ENCODE results near the gene NRXN2. TPM values are rescaled to one million over a fixed set of nuclear protein-coding genes. Genes with fewer than 3 reads are reported as not detected.

The NRXN2 gene
- polyA plus RNA-seq, 1 of the 3 experiments (the other 2 are of a cell fraction) = 0.15 TPM

- POLR2A ChIA-PET = no interaction called here
- peaks cover 11 to 19% of the 10 kb centered on the region in 2 experiments; a peak in 3 of 4 replicates for H3K4me1 ChIP-seq (ENCODE audit: control insufficient read depth in 1 of 2, insufficient read depth in 2 of 2, low read depth in 1 of 2, low read length in 1 of 2)
- H3K79me2 ChIP-seq (ENCODE audit: insufficient read depth) = peaks cover 46% of the 10 kb centered on the region; the same call in 1 of the 2 replicates
- WGBS (ENCODE audit: low lambda C conversion rate) = 98% methylated on average over 26 of the region's 42 CpGs
- H3K27ac ChIP-seq (ENCODE audit: low read depth in 2 of 2, low read length in 1 of 2) = no peak overlapping the region
- no peak for TF ChIP-seq MXI1 (IDR thresholded peaks at IDR 0.05; ENCODE audit: low read depth, low read length)
- no peak for TF ChIP-seq JUND (IDR thresholded peaks at IDR 0.05)
- TF ChIP-seq EP300 (IDR thresholded peaks at IDR 0.05; ENCODE audit: borderline replicate concordance in 1 of 2, low read depth in 1 of 2, low read length in 1 of 2) = no peak
- no peak for TF ChIP-seq SMC3 (IDR thresholded peaks at IDR 0.05; ENCODE audit: low read depth, low read length)
- TF ChIP-seq YY1 (IDR thresholded peaks at IDR 0.05; ENCODE audit: low read depth) = no peak
- no peak for TF ChIP-seq MEF2A (IDR thresholded peaks at IDR 0.05; ENCODE audit: borderline replicate concordance, low read depth)
- TF ChIP-seq ZBTB33 (IDR thresholded peaks at IDR 0.05; ENCODE audit: borderline replicate concordance, low read depth) = no peak
- TF ChIP-seq CTCF (IDR thresholded peaks at IDR 0.05) = no peak
- no peak for TF ChIP-seq TCF12 (IDR thresholded peaks at IDR 0.05)
- TF ChIP-seq REST (IDR thresholded peaks at IDR 0.05; ENCODE audit: low read depth, low read length) = no peak
- no peak for TF ChIP-seq USF1 (IDR thresholded peaks at IDR 0.05; ENCODE audit: borderline replicate concordance, low read depth)
- TF ChIP-seq RXRA (IDR thresholded peaks at IDR 0.05; ENCODE audit: borderline replicate concordance, low read depth) = no peak
- no peak for TF ChIP-seq NRF1 (IDR thresholded peaks at IDR 0.05; ENCODE audit: low read depth, low read length)
- no peak for TF ChIP-seq TEAD4 (IDR thresholded peaks at IDR 0.05; ENCODE audit: borderline replicate concordance, insufficient read depth)
- no peak for TF ChIP-seq USF2 (IDR thresholded peaks at IDR 0.05; ENCODE audit: borderline replicate concordance, low read depth, low read length)
- no peak for TF ChIP-seq GATA2 (CRISPR knock-in tag; IDR thresholded peaks at IDR 0.05)
- TF ChIP-seq ELF1 (IDR thresholded peaks at IDR 0.05) = no peak
- TF ChIP-seq NFIC (IDR thresholded peaks at IDR 0.05; ENCODE audit: borderline replicate concordance) = no peak
- H3K4me3 ChIP-seq (ENCODE audit: low read depth in 2 of 2, low read length in 1 of 2) = no peak overlapping the region
- H3K9ac ChIP-seq = no peak overlapping the region
- H3K27me3 ChIP-seq (ENCODE audit: insufficient read depth) = no peaks in the 10 kb centered on the region
- peaks cover 64 to 84% of the 10 kb centered on the region in 2 experiments for H3K36me3 ChIP-seq (replicated peaks in 1 of 2; ENCODE audit: control insufficient read depth in 1 of 2, insufficient read depth in 2 of 2, low read length in 1 of 2)
- H3K4me2 ChIP-seq = no peak overlapping the region
- H3K9me3 ChIP-seq = no peaks in the 10 kb centered on the region
- peak; percentile 47 for DNase-seq
- peaks cover 59% of the 10 kb centered on the region for H3F3A ChIP-seq (replicated peaks; ENCODE audit: insufficient read depth)
- no peak overlapping the region for H2AFZ ChIP-seq (ENCODE audit: low read depth)
- H4K20me1 ChIP-seq (ENCODE audit: insufficient read depth) = peaks cover 74% of the 10 kb centered on the region
- no peaks in the 10 kb centered on the region for H3K9me2 ChIP-seq
- CTCF ChIA-PET = interaction anchor here (0.6 to 4.4 kb wide), 3 partner anchors 9 to 21 kb away, joined by 3 to 47 read pairs (median 5); partner anchors contain the start of gene SF1
Measured at GRCh38 chr11:64765851-64766665, 43.1 kb upstream of the NRXN2 start.
